K562 (cell line): ENCODE data around the gene SETD5. TPM values are rescaled to one million over a fixed set of nuclear protein-coding genes. Genes with fewer than 3 reads are reported as not detected.

Experiments
- BHLHE40 ChIP-seq: IDR thresholded peaks from 2 replicates; pipeline ENCODE4 v1.6.1; 2011; ENCODE audit warnings: low read length, improper control_type of control experiment
- CBFA2T3 ChIP-seq: fragments of 450-650 bp; IDR thresholded peaks from 2 replicates; pipeline ENCODE4 v1.6.1; 2017
- HDAC8 ChIP-seq: fragments of 450-650 bp; IDR thresholded peaks from 2 replicates; pipeline ENCODE4 v1.6.1; 2016; ENCODE audit warnings: mild to moderate bottlenecking, missing genetic modification characterization, moderate library complexity, missing compliant biosample characterization
- HDGF ChIP-seq: fragments of 450-650 bp; IDR thresholded peaks from 2 replicates; pipeline ENCODE4 v1.6.1; 2016
- HSF4 ChIP-seq: fragments of 250-450 bp; sonication (Bioruptor Pico); IDR thresholded peaks from 2 replicates; pipeline ENCODE4 v2.1.2; 2022; ENCODE audit warnings: mild to moderate bottlenecking, moderate library complexity, borderline replicate concordance
- MYC ChIP-seq, 2 experiments: fragments of 250-450 bp in 1 of 2; sonication (Bioruptor Pico) in 1 of 2; IDR thresholded peaks; 2 replicates each; pipeline versions ENCODE4 v1.5.1 to v1.6.1; 2012 to 2021; ENCODE audit warnings: low read depth in 2 of 2, borderline replicate concordance in 1 of 2, improper control_type of control experiment in 1 of 2, low read length in 1 of 2, mild to moderate bottlenecking in 1 of 2, moderate library complexity in 1 of 2
- NFIC ChIP-seq: fragments of 450-650 bp; IDR thresholded peaks from 2 replicates; pipeline ENCODE4 v1.6.1; 2017; ENCODE audit warnings: mild to moderate bottlenecking, inconsistent platforms
- NR2C2 ChIP-seq, 2 experiments: fragments of 200-800 bp in 1 of 2; sonication (Bioruptor generic) in 1 of 2; sonication (generic) in 1 of 2; formaldehyde crosslinking in 1 of 2; IDR thresholded peaks; 2 replicates each; pipeline versions ENCODE4 v1.6.1 to v1.8.0; 2016 to 2022; ENCODE audit warnings: mild to moderate bottlenecking in 1 of 2, missing compliant biosample characterization in 1 of 2, missing genetic modification characterization in 1 of 2, missing genetic modification reagents in 1 of 2
- SMC3 ChIP-seq: conservative IDR thresholded peaks from 2 replicates; pipeline ENCODE4 v1.6.1; 2011; ENCODE audit warnings: low read depth, low read length, improper control_type of control experiment; ENCODE audit not compliant: insufficient read depth
- SPI1 ChIP-seq: IDR thresholded peaks from 2 replicates; pipeline ENCODE4 v1.6.1; 2011; ENCODE audit warnings: low read depth, low read length, control low read depth, borderline replicate concordance
- TAF15 ChIP-seq: fragments of 200-400 bp; formaldehyde crosslinking; IDR thresholded peaks from 2 replicates; pipeline ENCODE4 v1.6.1; 2017; ENCODE audit warnings: mild to moderate bottlenecking, low read depth, low read length, moderate library complexity
- TEAD4 ChIP-seq, 2 experiments: sonication (generic) in 1 of 2; formaldehyde crosslinking in 1 of 2; IDR thresholded peaks; 2 replicates each; pipeline versions ENCODE4 v1.6.1 to v1.8.0; 2012 to 2022; ENCODE audit warnings: borderline replicate concordance in 1 of 2, inconsistent platforms in 1 of 2, low read length in 1 of 2, mild to moderate bottlenecking in 1 of 2, missing genetic modification reagents in 1 of 2
- ZNF584 ChIP-seq: fragments of 200-800 bp; sonication (Bioruptor generic); IDR thresholded peaks from 2 replicates; pipeline ENCODE4 v1.6.1; 2016; ENCODE audit warnings: low read depth, mild to moderate bottlenecking, missing genetic modification characterization, missing compliant biosample characterization
- ZNF79 ChIP-seq: fragments of 250-450 bp; sonication (Bioruptor Pico); IDR thresholded peaks from 2 replicates; pipeline ENCODE4 v1.4.0; 2020; ENCODE audit warnings: low read depth, mild to moderate bottlenecking, moderate library complexity
- polyA plus RNA-seq, 8 experiments: library from polyadenylated mRNA; depleted of rRNA in 4 of 8; stranded (reverse) in 5 of 8; unstranded in 3 of 8; fragments of >200 nt; fragmentation: Nextera tagmentation in 2 of 8; fragmentation: Illumina TruSeq in 1 of 8; extraction: Ambion mirVana in 2 of 8; extraction: Trizol in 1 of 8; gene quantifications; 2 replicates each; pipeline versions ENCODE4 v1.2.1 to v1.2.3, GENCODE V29; 2011 to 2014; ENCODE audit warnings: inconsistent platforms in 1 of 8, missing spikeins in 1 of 8
- total RNA-seq, 7 experiments: library from RNA; depleted of rRNA in 6 of 7; stranded (reverse); fragments of >200 nt in 6 of 7; fragmentation: Illumina TruSeq in 2 of 7; extraction: Trizol in 2 of 7; gene quantifications; 2 replicates each; pipeline versions ENCODE4 v1.2.1 to v1.2.3, GENCODE V29; 2011 to 2021; ENCODE audit warnings: low replicate concordance in 1 of 7
- TF ChIP-seq, protein P1 (sequence below): fragments of 200-800 bp; sonication (Bioruptor generic); IDR thresholded peaks from 2 replicates; pipeline ENCODE4 v1.6.1; 2016; ENCODE audit warnings: missing genetic modification characterization, missing compliant biosample characterization
- TF ChIP-seq, protein P2 (sequence below), 2 experiments: fragments of 450-650 bp in 1 of 2; sonication (generic) in 1 of 2; formaldehyde crosslinking in 1 of 2; IDR thresholded peaks in 1 of 2; conservative IDR thresholded peaks in 1 of 2; 2 replicates each; pipeline versions ENCODE4 v1.6.1 to v1.8.1; 2016 to 2023; ENCODE audit warnings: mild to moderate bottlenecking in 2 of 2, moderate library complexity in 2 of 2, inconsistent platforms in 1 of 2, missing genetic modification reagents in 1 of 2

The SETD5 gene
- total and polyA plus RNA-seq, 9 of the 15 experiments (the other 6 are each of a cell fraction or from before 2014, with no cell fraction given): 20.8 to 135 (median 87.2) TPM

- TF ChIP-seq ZNF584 (peak; percentile 84), SPI1 (peak; percentile 75; the same call in 1 of the 2 replicates), HDAC8 (tag) (peak; percentile 82), HSF4 (peak; percentile 87; the same call in 1 of the 2 replicates), TAF15 (no peak), HDGF (peak; percentile 88; the same call in 1 of the 2 replicates), ZNF79 (CRISPR knock-in tag) (0 out of 2 replicates have a peak, but pooled peaks have one; percentile 40), CBFA2T3 (peak; percentile 43), NFIC (peak; percentile 97), NR2C2 (CRISPR knock-in tag; IDR thresholded peaks at IDR 0.05) (no peak), NR2C2 (tag; IDR thresholded peaks at IDR 0.05) (peak; percentile 63), TEAD4 (IDR thresholded peaks at IDR 0.05; ENCODE audit: low read length) (peak; percentile 50; the same call in 1 of the 2 replicates), TEAD4 (CRISPR knock-in tag; IDR thresholded peaks at IDR 0.05; ENCODE audit: borderline replicate concordance) (no peak), MYC (IDR thresholded peaks at IDR 0.05; ENCODE audit: low read depth, low read length) (peak; percentile 85), MYC (CRISPR knock-in tag; IDR thresholded peaks at IDR 0.05; ENCODE audit: borderline replicate concordance, low read depth) (peak; percentile 68; the same call in 1 of the 2 replicates), SMC3 (0 out of 2 replicates have a peak, but pooled peaks have one; percentile 16), BHLHE40 (peak; percentile 38; the same call in 1 of the 2 replicates)
- TF ChIP-seq, protein P1, sequence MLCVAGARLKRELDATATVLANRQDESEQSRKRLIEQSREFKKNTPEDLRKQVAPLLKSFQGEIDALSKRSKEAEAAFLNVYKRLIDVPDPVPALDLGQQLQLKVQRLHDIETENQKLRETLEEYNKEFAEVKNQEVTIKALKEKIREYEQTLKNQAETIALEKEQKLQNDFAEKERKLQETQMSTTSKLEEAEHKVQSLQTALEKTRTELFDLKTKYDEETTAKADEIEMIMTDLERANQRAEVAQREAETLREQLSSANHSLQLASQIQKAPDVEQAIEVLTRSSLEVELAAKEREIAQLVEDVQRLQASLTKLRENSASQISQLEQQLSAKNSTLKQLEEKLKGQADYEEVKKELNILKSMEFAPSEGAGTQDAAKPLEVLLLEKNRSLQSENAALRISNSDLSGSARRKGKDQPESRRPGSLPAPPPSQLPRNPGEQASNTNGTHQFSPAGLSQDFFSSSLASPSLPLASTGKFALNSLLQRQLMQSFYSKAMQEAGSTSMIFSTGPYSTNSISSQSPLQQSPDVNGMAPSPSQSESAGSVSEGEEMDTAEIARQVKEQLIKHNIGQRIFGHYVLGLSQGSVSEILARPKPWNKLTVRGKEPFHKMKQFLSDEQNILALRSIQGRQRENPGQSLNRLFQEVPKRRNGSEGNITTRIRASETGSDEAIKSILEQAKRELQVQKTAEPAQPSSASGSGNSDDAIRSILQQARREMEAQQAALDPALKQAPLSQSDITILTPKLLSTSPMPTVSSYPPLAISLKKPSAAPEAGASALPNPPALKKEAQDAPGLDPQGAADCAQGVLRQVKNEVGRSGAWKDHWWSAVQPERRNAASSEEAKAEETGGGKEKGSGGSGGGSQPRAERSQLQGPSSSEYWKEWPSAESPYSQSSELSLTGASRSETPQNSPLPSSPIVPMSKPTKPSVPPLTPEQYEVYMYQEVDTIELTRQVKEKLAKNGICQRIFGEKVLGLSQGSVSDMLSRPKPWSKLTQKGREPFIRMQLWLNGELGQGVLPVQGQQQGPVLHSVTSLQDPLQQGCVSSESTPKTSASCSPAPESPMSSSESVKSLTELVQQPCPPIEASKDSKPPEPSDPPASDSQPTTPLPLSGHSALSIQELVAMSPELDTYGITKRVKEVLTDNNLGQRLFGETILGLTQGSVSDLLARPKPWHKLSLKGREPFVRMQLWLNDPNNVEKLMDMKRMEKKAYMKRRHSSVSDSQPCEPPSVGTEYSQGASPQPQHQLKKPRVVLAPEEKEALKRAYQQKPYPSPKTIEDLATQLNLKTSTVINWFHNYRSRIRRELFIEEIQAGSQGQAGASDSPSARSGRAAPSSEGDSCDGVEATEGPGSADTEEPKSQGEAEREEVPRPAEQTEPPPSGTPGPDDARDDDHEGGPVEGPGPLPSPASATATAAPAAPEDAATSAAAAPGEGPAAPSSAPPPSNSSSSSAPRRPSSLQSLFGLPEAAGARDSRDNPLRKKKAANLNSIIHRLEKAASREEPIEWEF: peak; percentile 73; the same call in 1 of the 2 replicates
- TF ChIP-seq, protein P2, sequence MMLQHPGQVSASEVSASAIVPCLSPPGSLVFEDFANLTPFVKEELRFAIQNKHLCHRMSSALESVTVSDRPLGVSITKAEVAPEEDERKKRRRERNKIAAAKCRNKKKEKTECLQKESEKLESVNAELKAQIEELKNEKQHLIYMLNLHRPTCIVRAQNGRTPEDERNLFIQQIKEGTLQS (IDR thresholded peaks at IDR 0.05): peak; percentile 100
- TF ChIP-seq, protein P2 (CRISPR knock-in tag; conservative IDR thresholded peaks at IDR 0.05): peak; percentile 90
Observed at GRCh38 chr3:9422712-9423424, 25.5 kb downstream of the SETD5 start (continued).
